HFFc6 (cell line): ENCODE results near the gene ZNF827. TPM values are rescaled to one million over a fixed set of nuclear protein-coding genes. Genes with fewer than 3 reads are reported as not detected.

Experiments used
- DNase-seq: peaks from one replicate; pipeline ENCODE4 v3.0.0-alpha.2; 2018
- H3K27ac Mint-ChIP-seq: 2 replicates; pipeline ENCODE4 v1.8.0; 2020; ENCODE audit warnings: mild to moderate bottlenecking, mixed read lengths
- H3K27me3 Mint-ChIP-seq: 2 replicates; pipeline ENCODE4 v1.8.0; 2021; ENCODE audit warnings: mild to moderate bottlenecking, moderate library complexity, mixed read lengths; ENCODE audit not compliant: insufficient read depth
- H3K36me3 Mint-ChIP-seq: 2 replicates; pipeline ENCODE4 v1.8.0; 2021; ENCODE audit warnings: low read depth, mixed read lengths
- H3K4me1 Mint-ChIP-seq: 2 replicates; pipeline ENCODE4 v1.8.0; 2020; ENCODE audit warnings: low read depth, mixed read lengths
- H3K4me3 Mint-ChIP-seq: 2 replicates; pipeline ENCODE4 v1.8.0; 2020; ENCODE audit warnings: mild to moderate bottlenecking, moderate library complexity, mixed read lengths
- H3K9me3 Mint-ChIP-seq: 2 replicates; pipeline ENCODE4 v1.8.0; 2020; ENCODE audit warnings: mild to moderate bottlenecking, mixed read lengths
- CTCF ChIP-seq: fragments of 200-600 bp; sonication (generic); IDR thresholded peaks from 2 replicates; pipeline ENCODE4 v1.5.0; 2021; ENCODE audit warnings: antibody characterized with exemption, mild to moderate bottlenecking
- total RNA-seq, 6 experiments: library from RNA; stranded (reverse); fragmentation: NEBNext Ultra II Directional; extraction: Animal tissue kit (Norgen Biotek cat#: 25700); gene quantifications; 2 replicates in 1 of 6; 3 replicates in 5 of 6; pipeline ENCODE4 v1.2.3, GENCODE V29; 2021

ZNF827 gene
- total RNA-seq, 6 experiments from 2014 or later: 15.8 to 22.4 (median 17.6) TPM

GRCh38 chr4:145828802-145829485 is 109.7 kb downstream of the ZNF827 start:
- H3K36me3 Mint-ChIP-seq: peaks cover 33% of the 10 kb centered on the region
- no peak overlapping the region for H3K27ac Mint-ChIP-seq
- no peaks in the 10 kb centered on the region for H3K9me3 Mint-ChIP-seq
- peaks cover 14% of the 10 kb centered on the region for H3K4me1 Mint-ChIP-seq
- no peaks in the 10 kb centered on the region for H3K27me3 Mint-ChIP-seq
- H3K4me3 Mint-ChIP-seq: no peak overlapping the region
- no peak for DNase-seq
- no peak for TF ChIP-seq CTCF

- Mint-ChIP-seq H3K27me3 (no peaks in the 10 kb centered on the region), H3K4me1 (peaks cover 20% of the 10 kb centered on the region), H3K4me3 (no peak overlapping the region), H3K27ac (no peak overlapping the region), H3K9me3 (no peaks in the 10 kb centered on the region), H3K36me3 (peaks cover 29% of the 10 kb centered on the region)
- TF ChIP-seq CTCF: no peak
- DNase-seq: no peak
These were observed 110.7 kb downstream of the ZNF827 start for GRCh38 chr4:145827885-145828284.

GRCh38 chr4:145825255-145825654 is 113.4 kb downstream of the ZNF827 start:
- DNase-seq: no peak
- peaks cover 46% of the 10 kb centered on the region for H3K4me1 Mint-ChIP-seq
- H3K27me3 Mint-ChIP-seq: no peaks in the 10 kb centered on the region
- no peak for TF ChIP-seq CTCF
- no peaks in the 10 kb centered on the region for H3K9me3 Mint-ChIP-seq
- peaks cover 28% of the 10 kb centered on the region for H3K36me3 Mint-ChIP-seq
- H3K4me3 Mint-ChIP-seq: no peak overlapping the region
- H3K27ac Mint-ChIP-seq: no peak overlapping the region

DNA sequence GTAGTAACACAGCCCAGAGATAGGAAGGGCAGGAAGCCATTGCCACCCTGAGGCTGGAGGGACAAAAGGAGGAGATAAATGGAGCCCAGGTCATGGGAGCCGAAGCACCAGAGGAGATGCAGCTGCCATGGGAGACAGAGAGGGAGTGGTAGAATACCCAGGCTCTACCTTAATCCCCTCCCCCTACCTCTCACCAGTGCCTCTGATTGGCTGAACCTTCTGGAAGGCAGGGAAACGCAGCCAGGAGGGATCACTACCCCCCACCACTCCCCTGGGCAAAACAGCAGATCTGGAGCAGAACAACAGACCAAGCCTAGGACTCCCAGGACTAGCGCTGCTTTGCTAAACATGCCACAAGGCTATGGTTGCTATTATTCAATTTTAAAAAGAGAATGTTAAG is 114.2 kb downstream of the ZNF827 start:
- no peak for TF ChIP-seq CTCF
- no peaks in the 10 kb centered on the region for H3K27me3 Mint-ChIP-seq
- H3K4me3 Mint-ChIP-seq: no peak overlapping the region
- DNase-seq: no peak
- peaks cover 28% of the 10 kb centered on the region for H3K36me3 Mint-ChIP-seq
- H3K4me1 Mint-ChIP-seq: peaks cover 39% of the 10 kb centered on the region
- peak overlapping the region; percentile 39; the same call in 1 of the 2 replicates for H3K27ac Mint-ChIP-seq
- H3K9me3 Mint-ChIP-seq: no peaks in the 10 kb centered on the region

DNA sequence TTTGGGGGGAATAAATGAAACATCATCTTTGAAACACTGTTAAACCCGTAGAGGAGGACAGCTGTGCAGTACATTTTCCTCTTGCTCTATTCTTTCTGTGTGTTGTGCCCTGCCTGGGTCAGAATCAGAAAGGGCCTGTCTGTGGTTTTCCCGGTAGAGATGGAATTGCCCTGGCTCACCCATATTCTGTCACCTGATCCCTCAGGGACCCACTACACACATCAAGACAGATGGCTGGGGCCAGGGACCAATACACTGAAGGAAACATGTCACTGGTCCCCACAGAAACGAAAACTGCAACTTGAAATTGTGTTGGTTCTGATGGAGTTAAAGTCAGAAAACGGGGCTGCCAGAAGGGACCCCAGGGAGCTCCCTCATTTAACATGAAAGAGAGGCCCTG is 114.9 kb downstream of the ZNF827 start:
- Mint-ChIP-seq H3K4me3 (no peak overlapping the region), H3K4me1 (peaks cover 39% of the 10 kb centered on the region), H3K27me3 (no peaks in the 10 kb centered on the region), H3K36me3 (peaks cover 28% of the 10 kb centered on the region), H3K9me3 (no peaks in the 10 kb centered on the region), H3K27ac (no peak overlapping the region)
- TF ChIP-seq CTCF: no peak
- no peak for DNase-seq
